HepG2 (cell line): ENCODE results near the gene PARN. TPM values are rescaled to one million over a fixed set of nuclear protein-coding genes. Genes with fewer than 3 reads are reported as not detected.
A peak's percentile ranks its signal among the peaks of the same experiment; 100 is the strongest.
"Not testable (repeated sequence)": the region's sequence is repeated elsewhere in the genome, so short reads cannot be mapped to it uniquely, and the experiment has no call there.

Source experiments
- ATAC-seq: fragments of 200-7000 bp; cut with Tn5 transposase; 3 replicates; pipeline ENCODE4 v1.9.1; 2020; ENCODE audit warnings: mild to moderate bottlenecking, moderate library complexity
- BruUV-seq: library from RNA; stranded (reverse); fragments of 400-500 nt; replicated peaks from 2 replicates; lab custom pipeline; 2021; lab: Mats Ljungman, UMichigan
- CTCF ChIA-PET: fragments of 300-600 bp; formaldehyde crosslinking; extraction: SDS; loops from one replicate; lab custom pipeline; 2021; ENCODE audit warnings: low total read pairs, inconsistent platforms, low intra/inter-chr PET ratio; lab: Yijun Ruan, JAX
- POLR2A ChIA-PET: fragments of 350-600 bp; sonication (Branson Sonifier 250); formaldehyde crosslinking; loops from one replicate; lab custom pipeline; 2020; ENCODE audit warnings: antibody characterized with exemption, inconsistent platforms; lab: Yijun Ruan, JAX
- DNase-seq: peaks from one replicate; pipeline ENCODE4 v3.0.0-alpha.2; 2015; ENCODE audit warnings: low spot score
- FAIRE-seq: peaks from 3 replicates; lab custom pipeline; 2011; peaks lifted over from hg19 to GRCh38; lab: Jason Lieb, UNC
- H2AFZ ChIP-seq: one replicate; pipeline ENCODE4 v1.6.1; 2011; ENCODE audit warnings: low read length, inconsistent platforms
- H3K27ac ChIP-seq: fragments of 300-600 bp; 3 replicates; pipeline ENCODE4 v1.8.0; 2011; ENCODE audit warnings: mixed run types, mild to moderate bottlenecking, mixed read lengths, low read length, inconsistent platforms; ENCODE audit not compliant: insufficient read depth; ENCODE audit errors: extremely low read length
- H3K27me3 ChIP-seq, 2 experiments: fragments of 200-600 bp in 1 of 2; 2 replicates in 1 of 2; 3 replicates in 1 of 2; pipeline versions ENCODE4 v1.6.0 to v1.8.0; 2011; ENCODE audit warnings: low read length in 2 of 2, mild to moderate bottlenecking in 2 of 2, moderate library complexity in 2 of 2, inconsistent platforms in 1 of 2; ENCODE audit not compliant: insufficient read depth in 2 of 2, control insufficient read depth in 1 of 2
- H3K36me3 ChIP-seq, 2 experiments: fragments of 200-600 bp in 1 of 2; replicated peaks in 1 of 2; 2 replicates in 1 of 2; 3 replicates in 1 of 2; pipeline versions ENCODE4 v1.5.1 to v1.8.0; 2011; ENCODE audit warnings: low read length in 2 of 2, inconsistent platforms in 1 of 2; ENCODE audit not compliant: insufficient read depth in 2 of 2, control insufficient read depth in 1 of 2
- H3K4me1 ChIP-seq: 2 replicates; pipeline ENCODE4 v1.5.1; 2012; ENCODE audit warnings: low read length, inconsistent platforms; ENCODE audit not compliant: insufficient read depth
- H3K4me2 ChIP-seq: 2 replicates; pipeline ENCODE4 v1.6.0; 2011; ENCODE audit warnings: low read depth, low read length, inconsistent platforms
- H3K4me3 ChIP-seq, 3 experiments: fragments of 200-600 bp in 1 of 3; sonication (generic), shearing (Covaris generic) in 1 of 3; replicated peaks in 1 of 3; 2 replicates each; pipeline ENCODE4 v1.5.1; 2011 to 2016; ENCODE audit warnings: low read length in 3 of 3, inconsistent platforms in 2 of 3, low read depth in 2 of 3, mild to moderate bottlenecking in 2 of 3, control low read depth in 1 of 3, mixed read lengths in 1 of 3; ENCODE audit not compliant: insufficient read depth in 1 of 3
- H3K79me2 ChIP-seq: one replicate; pipeline ENCODE4 v1.6.1; 2011; ENCODE audit warnings: low read length, inconsistent platforms; ENCODE audit not compliant: insufficient read depth
- H3K9ac ChIP-seq: 2 replicates; pipeline ENCODE4 v1.6.0; 2011; ENCODE audit warnings: mild to moderate bottlenecking, low read depth, low read length, inconsistent platforms; ENCODE audit not compliant: insufficient read depth
- H3K9me3 ChIP-seq: 2 replicates; pipeline ENCODE4 v1.5.1; 2012; ENCODE audit warnings: mild to moderate bottlenecking, low read length
- H4K20me1 ChIP-seq: 2 replicates; pipeline ENCODE4 v1.6.0; 2011; ENCODE audit warnings: inconsistent platforms, mild to moderate bottlenecking, low read length, moderate library complexity; ENCODE audit not compliant: insufficient read depth
- CCAR2 ChIP-seq: fragments of 200-400 bp; formaldehyde crosslinking; optimal IDR thresholded peaks from 2 replicates; pipeline ENCODE3; 2018; ENCODE audit warnings: low read depth, mild to moderate bottlenecking, low read length, moderate library complexity
- EED ChIP-seq: sonication (generic); formaldehyde crosslinking; IDR thresholded peaks from 2 replicates; pipeline ENCODE4 v1.5.0; 2020; ENCODE audit warnings: mild to moderate bottlenecking, missing genetic modification reagents
- MAFK ChIP-seq, 2 experiments: IDR thresholded peaks in 1 of 2; conservative IDR thresholded peaks in 1 of 2; 2 replicates each; pipeline ENCODE4 v1.6.1; 2011; ENCODE audit warnings: improper control_type of control experiment in 2 of 2, low read length in 2 of 2
- NFE2 ChIP-seq: sonication (generic); formaldehyde crosslinking; IDR thresholded peaks from 2 replicates; pipeline ENCODE4 v1.4.0; 2020; ENCODE audit warnings: missing genetic modification reagents
- PRPF4 ChIP-seq: fragments of 200-400 bp; formaldehyde crosslinking; IDR thresholded peaks from 2 replicates; pipeline ENCODE4 v1.6.1; 2016; ENCODE audit warnings: low read length, low read depth; ENCODE audit not compliant: poor library complexity, severe bottlenecking
- RFXANK ChIP-seq: IDR thresholded peaks from 2 replicates; pipeline ENCODE4 v1.6.1; 2016
- SOX5 ChIP-seq: IDR thresholded peaks from 2 replicates; pipeline ENCODE4 v1.6.1; 2016; ENCODE audit warnings: borderline replicate concordance
- SPEN ChIP-seq: sonication (generic); formaldehyde crosslinking; IDR thresholded peaks from 2 replicates; pipeline ENCODE4 v1.5.1; 2020; ENCODE audit warnings: low read depth, mild to moderate bottlenecking, missing genetic modification reagents
- TSC22D2 ChIP-seq: sonication (generic); formaldehyde crosslinking; IDR thresholded peaks from 2 replicates; pipeline ENCODE4 v1.5.1; 2020; ENCODE audit warnings: missing genetic modification reagents, mild to moderate bottlenecking, borderline replicate concordance
- ZFP90 ChIP-seq: sonication (generic); formaldehyde crosslinking; IDR thresholded peaks from 2 replicates; pipeline ENCODE4 v1.8.0; 2022; ENCODE audit warnings: missing genetic modification reagents, mild to moderate bottlenecking, inconsistent platforms, borderline replicate concordance
- ZNF121 ChIP-seq: sonication (generic); formaldehyde crosslinking; IDR thresholded peaks from 2 replicates; pipeline ENCODE4 v1.5.0; 2020; ENCODE audit warnings: mild to moderate bottlenecking, missing genetic modification reagents
- ZNF124 ChIP-seq: sonication (generic); formaldehyde crosslinking; IDR thresholded peaks from 2 replicates; pipeline ENCODE4 v1.4.0; 2020; ENCODE audit warnings: missing genetic modification reagents
- ZNF143 ChIP-seq: sonication (generic); formaldehyde crosslinking; IDR thresholded peaks from 2 replicates; pipeline ENCODE4 v1.4.0; 2020; ENCODE audit warnings: missing genetic modification reagents
- ZNF256 ChIP-seq: sonication (generic); formaldehyde crosslinking; conservative IDR thresholded peaks from 2 replicates; pipeline ENCODE4 v1.4.0; 2020; ENCODE audit warnings: missing genetic modification reagents
- ZNF800 ChIP-seq: sonication (generic); formaldehyde crosslinking; IDR thresholded peaks from 2 replicates; pipeline ENCODE4 v1.4.0; 2020; ENCODE audit warnings: missing genetic modification reagents
- WGBS: methylation state at CpG from one replicate; pipeline ENCODE4 v1.1.6; 2017; ENCODE audit warnings: low lambda C conversion rate; 5-methylcytosine and 5-hydroxymethylcytosine counted together
- in situ Hi-C: cut with HindIII; loops from 2 replicates; pipeline ENCODE4 v1.10.0; 2017; ENCODE audit warnings: low pct_unique_long_range_greater_than_20kb; ENCODE audit not compliant: extremely low pct_ligation_motif_present
- intact Hi-C: fragments of 100-400 bp; cut with micrococcal nuclease; formaldehyde crosslinking; loops from one replicate; pipeline ENCODE4 v1.10.0; 2022; ENCODE audit not compliant: unreplicated experiment
- polyA plus RNA-seq, 8 experiments: library from polyadenylated mRNA; depleted of rRNA in 3 of 8; stranded (reverse) in 7 of 8; unstranded in 1 of 8; fragments of >200 nt; fragmentation: Illumina TruSeq in 4 of 8; extraction: Trizol in 4 of 8; gene quantifications; 2 replicates each; pipeline versions ENCODE4 v1.2.1 to v1.2.3, GENCODE V29; 2011 to 2016; ENCODE audit warnings: low read depth in 4 of 8, missing spikeins in 1 of 8, mixed read lengths in 1 of 8; ENCODE audit not compliant: insufficient read depth in 1 of 8
- total RNA-seq, 5 experiments: library from RNA; depleted of rRNA; stranded (reverse); fragments of >200 nt; fragmentation: Illumina TruSeq; extraction: Trizol; gene quantifications; 2 replicates each; pipeline ENCODE4 v1.2.3, GENCODE V29; 2016; ENCODE audit warnings: low read depth in 1 of 5
- TF ChIP-seq, protein P1 (sequence below): sonication (generic); formaldehyde crosslinking; IDR thresholded peaks from 2 replicates; pipeline ENCODE4 v1.5.0; 2020; ENCODE audit warnings: mild to moderate bottlenecking, missing genetic modification reagents

The PARN gene
- total and polyA plus RNA-seq, 2 of the 13 experiments (the other 11 are each of a cell fraction or from before 2014, with no cell fraction given) = 13.3 to 47.6 TPM

DNA sequence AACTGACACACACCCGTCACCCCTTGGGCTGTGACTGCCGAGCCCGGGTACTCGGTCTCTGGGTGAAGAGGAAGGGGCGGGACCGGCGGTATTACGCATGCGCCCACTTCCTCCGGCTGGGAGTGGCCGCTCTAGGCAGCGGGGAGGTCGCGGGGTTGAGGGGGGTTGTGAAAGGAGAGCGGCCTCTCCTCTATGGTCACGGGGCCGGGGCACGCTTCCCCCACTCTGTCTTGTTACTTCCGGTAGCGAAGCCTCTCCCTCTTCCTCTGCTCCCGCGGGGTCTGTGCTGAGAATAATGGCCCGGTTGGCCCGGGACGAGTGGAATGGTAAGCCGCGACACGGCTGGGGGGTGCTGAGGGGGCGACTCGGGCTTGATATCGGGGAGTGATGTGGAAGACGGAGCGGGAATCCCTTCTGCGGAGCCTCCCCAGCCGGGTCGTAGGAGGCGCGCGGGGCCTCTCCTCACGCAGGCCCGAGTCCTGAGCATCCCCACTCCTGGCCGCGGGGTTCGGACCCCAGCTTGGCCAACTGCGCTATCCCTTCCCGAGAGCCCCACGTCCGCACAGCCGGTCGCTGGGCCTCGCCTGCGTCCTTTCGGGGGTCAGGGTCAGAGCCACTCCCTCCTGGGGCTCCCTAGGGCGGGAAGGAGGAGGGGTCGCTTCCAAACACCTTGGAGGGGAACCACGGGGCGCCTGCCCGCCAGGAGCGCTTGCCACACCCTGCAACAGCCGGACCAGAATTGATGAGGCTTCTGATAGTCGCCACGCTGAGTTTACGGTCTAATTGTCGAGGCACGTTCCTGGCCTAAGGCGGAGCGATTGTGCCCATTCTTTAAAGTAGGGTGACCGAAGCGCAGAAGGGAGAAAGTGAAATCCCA is 2.9 kb upstream of the PARN start, which contains the start of gene BFAR (continued):
- TF ChIP-seq NFE2 = 0 out of 2 replicates have a peak, but pooled peaks have one; percentile 22
- TF ChIP-seq SOX5 = peak; percentile 73
- 0 out of 2 replicates have a peak, but pooled peaks have one; percentile 61 for TF ChIP-seq RFXANK
- peak; percentile 97 for TF ChIP-seq SPEN (CRISPR knock-in tag)
- peak; percentile 92 for TF ChIP-seq ZFP90 (CRISPR knock-in tag)
- TF ChIP-seq, protein P1, sequence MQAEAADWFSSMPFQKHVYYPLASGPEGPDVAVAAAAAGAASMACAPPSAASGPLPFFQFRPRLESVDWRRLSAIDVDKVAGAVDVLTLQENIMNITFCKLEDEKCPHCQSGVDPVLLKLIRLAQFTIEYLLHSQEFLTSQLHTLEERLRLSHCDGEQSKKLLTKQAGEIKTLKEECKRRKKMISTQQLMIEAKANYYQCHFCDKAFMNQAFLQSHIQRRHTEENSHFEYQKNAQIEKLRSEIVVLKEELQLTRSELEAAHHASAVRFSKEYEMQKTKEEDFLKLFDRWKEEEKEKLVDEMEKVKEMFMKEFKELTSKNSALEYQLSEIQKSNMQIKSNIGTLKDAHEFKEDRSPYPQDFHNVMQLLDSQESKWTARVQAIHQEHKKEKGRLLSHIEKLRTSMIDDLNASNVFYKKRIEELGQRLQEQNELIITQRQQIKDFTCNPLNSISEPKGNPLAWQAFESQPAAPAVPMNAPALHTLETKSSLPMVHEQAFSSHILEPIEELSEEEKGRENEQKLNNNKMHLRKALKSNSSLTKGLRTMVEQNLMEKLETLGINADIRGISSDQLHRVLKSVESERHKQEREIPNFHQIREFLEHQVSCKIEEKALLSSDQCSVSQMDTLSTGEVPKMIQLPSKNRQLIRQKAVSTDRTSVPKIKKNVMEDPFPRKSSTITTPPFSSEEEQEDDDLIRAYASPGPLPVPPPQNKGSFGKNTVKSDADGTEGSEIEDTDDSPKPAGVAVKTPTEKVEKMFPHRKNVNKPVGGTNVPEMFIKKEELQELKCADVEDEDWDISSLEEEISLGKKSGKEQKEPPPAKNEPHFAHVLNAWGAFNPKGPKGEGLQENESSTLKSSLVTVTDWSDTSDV (CRISPR knock-in tag) = peak; percentile 52
- TF ChIP-seq MAFK (conservative IDR thresholded peaks at IDR 0.05 in 1 of 2, IDR thresholded peaks at IDR 0.05 in 1 of 2; ENCODE audit: low read length in 2 of 2) = no peak; a peak in 1 of 4 replicates
- TF ChIP-seq, all 625 proteins: peak for 409

DNA sequence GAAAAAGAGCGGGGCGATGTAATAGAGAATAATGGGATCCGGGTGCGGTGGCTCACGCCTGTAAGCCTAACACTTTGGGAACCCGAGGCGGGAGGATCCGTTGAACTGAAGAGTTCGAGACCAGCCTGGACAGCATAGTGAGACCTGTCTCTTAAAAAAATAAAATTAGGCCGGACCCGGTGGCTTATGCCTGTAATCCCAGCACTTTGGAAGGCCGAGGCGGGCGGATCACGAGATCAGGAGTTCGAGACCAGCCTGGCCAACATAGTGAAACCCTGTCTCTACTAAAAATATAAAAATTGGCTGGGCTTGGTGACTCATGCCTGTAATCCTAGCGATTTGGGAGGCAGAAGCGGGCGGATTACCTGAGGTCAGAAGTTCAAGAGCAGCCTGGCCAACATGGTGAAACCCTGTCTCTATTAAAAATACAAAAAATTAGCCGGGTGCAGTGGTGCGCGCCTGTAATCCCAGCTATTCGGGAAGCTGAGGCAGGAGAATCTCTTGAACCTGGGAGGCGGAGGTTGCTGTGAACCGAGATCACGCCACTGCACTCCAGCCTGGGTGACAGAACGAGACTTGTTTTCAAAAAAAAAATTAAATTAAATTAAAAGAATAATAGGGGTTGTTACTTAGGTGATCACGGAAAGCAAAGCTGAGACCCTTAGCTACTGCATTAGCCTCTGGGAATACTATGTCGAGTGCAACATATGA is 715 bp upstream of the PARN start:
- DNase-seq, ATAC-seq, FAIRE-seq, CTCF ChIA-PET, in situ Hi-C loops, H3K27me3 ChIP-seq, BruUV-seq, H3K9me3 ChIP-seq: not testable (repeated sequence)
- WGBS = 93% methylated on average over 29 of the region's 29 CpGs
- POLR2A ChIA-PET = interaction anchor here (0.8 to 1.5 kb wide), 12 partner anchors 10 to 711 kb away, joined by 3 to 5 read pairs (median 3); partner anchors contain the start of gene ERCC4
- H3K4me3 ChIP-seq = peak overlapping the region; percentile 11 to 94 (median 46); a peak in 5 of 6 replicates
- H3K27ac ChIP-seq = peak overlapping the region; percentile 77
- peak overlapping the region; percentile 80 for H3K4me2 ChIP-seq
- intact Hi-C loops = loop anchor here (5.0 kb wide), 1 partner anchor 228 kb away; no protein-coding TSS in a partner anchor
- H3K9ac ChIP-seq = peak overlapping the region; percentile 59
- H2AFZ ChIP-seq = peak overlapping the region; percentile 20
- peaks cover 19% of the 10 kb centered on the region for H4K20me1 ChIP-seq
- H3K4me1 ChIP-seq = peaks cover 63% of the 10 kb centered on the region
- peaks cover 48% of the 10 kb centered on the region for H3K79me2 ChIP-seq
- H3K36me3 ChIP-seq = peaks cover 6 to 30% of the 10 kb centered on the region in 2 experiments
- peak; percentile 71 for TF ChIP-seq PRPF4
- TF ChIP-seq ZNF800 (CRISPR knock-in tag) = 0 out of 2 replicates have a peak, but pooled peaks have one; percentile 5
- peak; percentile 2; the same call in 1 of the 2 replicates for TF ChIP-seq ZNF143
- TF ChIP-seq ZNF256 (CRISPR knock-in tag) = peak; percentile 67; the same call in 1 of the 2 replicates
- TF ChIP-seq TSC22D2 (CRISPR knock-in tag) = 0 out of 2 replicates have a peak, but pooled peaks have one; percentile 1
- peak; percentile 3 for TF ChIP-seq CCAR2
- TF ChIP-seq ZNF121 (CRISPR knock-in tag) = peak; percentile 85; the same call in 1 of the 2 replicates
- TF ChIP-seq ZNF124 = 0 out of 2 replicates have a peak, but pooled peaks have one; percentile 18
- TF ChIP-seq EED (CRISPR knock-in tag) = 0 out of 2 replicates have a peak, but pooled peaks have one; percentile 16
